K562 (cell line): ENCODE data around the gene HSPA5. TPM values are rescaled to one million over a fixed set of nuclear protein-coding genes. Genes with fewer than 3 reads are reported as not detected.
A peak's percentile ranks its signal among the peaks of the same experiment; 100 is the strongest.

Experiments used
- CC2D1A ChIP-seq: fragments of 450-650 bp; IDR thresholded peaks from 2 replicates; pipeline ENCODE4 v1.6.1; 2017; ENCODE audit warnings: mild to moderate bottlenecking
- CHCHD3 ChIP-seq: fragments of 250-450 bp; sonication (Bioruptor Pico); IDR thresholded peaks from 2 replicates; pipeline ENCODE4 v2.1.2; 2022; ENCODE audit warnings: mild to moderate bottlenecking
- CREB1 ChIP-seq, 2 experiments: sonication (generic) in 1 of 2; formaldehyde crosslinking in 1 of 2; IDR thresholded peaks; 2 replicates each; pipeline versions ENCODE4 v1.6.1 to v1.8.0; 2012 to 2022; ENCODE audit warnings: inconsistent platforms in 1 of 2, mild to moderate bottlenecking in 1 of 2, missing genetic modification reagents in 1 of 2, moderate library complexity in 1 of 2
- ETS2 ChIP-seq: IDR thresholded peaks from 2 replicates; pipeline ENCODE4 v1.6.1; 2016; ENCODE audit warnings: borderline replicate concordance, missing genetic modification characterization, mild to moderate bottlenecking, moderate library complexity, missing compliant biosample characterization; ENCODE audit not compliant: poor library complexity, severe bottlenecking
- FOXA1 ChIP-seq: fragments of 450-650 bp; IDR thresholded peaks from 2 replicates; pipeline ENCODE4 v1.6.1; 2016; ENCODE audit warnings: mild to moderate bottlenecking, borderline replicate concordance
- HNRNPLL ChIP-seq: fragments of 200-400 bp; formaldehyde crosslinking; IDR thresholded peaks from 2 replicates; pipeline ENCODE4 v1.6.1; 2017; ENCODE audit warnings: low read length, low read depth, mild to moderate bottlenecking; ENCODE audit not compliant: poor library complexity, severe bottlenecking
- MTF1 ChIP-seq: fragments of 250-450 bp; sonication (Bioruptor Pico); IDR thresholded peaks from 2 replicates; pipeline ENCODE4 v1.9.0; 2021; ENCODE audit warnings: moderate library complexity, mild to moderate bottlenecking, inconsistent platforms, borderline replicate concordance
- MYBL2 ChIP-seq, 2 experiments: fragments of 450-650 bp in 1 of 2; sonication (generic) in 1 of 2; formaldehyde crosslinking in 1 of 2; IDR thresholded peaks; 2 replicates each; pipeline versions ENCODE4 v1.6.1 to v1.8.1; 2017 to 2022; ENCODE audit warnings: borderline replicate concordance in 1 of 2, inconsistent platforms in 1 of 2, low read depth in 1 of 2, mild to moderate bottlenecking in 1 of 2, missing genetic modification reagents in 1 of 2, moderate library complexity in 1 of 2
- NUFIP1 ChIP-seq: fragments of 450-650 bp; IDR thresholded peaks from 2 replicates; pipeline ENCODE4 v1.6.1; 2018; ENCODE audit not compliant: partially characterized antibody
- SAFB2 ChIP-seq: fragments of 200-400 bp; formaldehyde crosslinking; IDR thresholded peaks from 2 replicates; pipeline ENCODE4 v1.6.1; 2018; ENCODE audit warnings: borderline replicate concordance, low read length, low read depth, moderate library complexity; ENCODE audit not compliant: severe bottlenecking
- SREBF1 ChIP-seq: fragments of 150-350 bp; IDR thresholded peaks from 2 replicates; pipeline ENCODE4 v1.6.1; 2014; ENCODE audit warnings: antibody characterized with exemption, low read depth, low read length, borderline replicate concordance
- SRSF1 ChIP-seq: fragments of 200-400 bp; formaldehyde crosslinking; IDR thresholded peaks from 2 replicates; pipeline ENCODE4 v1.6.1; 2017; ENCODE audit warnings: mild to moderate bottlenecking, low read depth, low read length, moderate library complexity
- THRAP3 ChIP-seq: fragments of 450-650 bp; IDR thresholded peaks from 2 replicates; pipeline ENCODE4 v1.6.1; 2016; ENCODE audit warnings: mild to moderate bottlenecking, inconsistent platforms, borderline replicate concordance
- WHSC1 ChIP-seq: IDR thresholded peaks from one replicate; pipeline ENCODE4 v1.6.1; 2012; ENCODE audit warnings: low read length, control low read depth, inconsistent platforms
- ZNF140 ChIP-seq: fragments of 250-450 bp; sonication (Bioruptor Pico); IDR thresholded peaks from 2 replicates; pipeline ENCODE4 v1.8.0; 2021; ENCODE audit warnings: moderate library complexity, mild to moderate bottlenecking, inconsistent platforms
- ZNF165 ChIP-seq: fragments of 250-450 bp; sonication (Bioruptor Pico); IDR thresholded peaks from 2 replicates; pipeline ENCODE4 v1.4.0; 2020; ENCODE audit warnings: borderline replicate concordance
- ZNF75A ChIP-seq: fragments of 450-650 bp; formaldehyde crosslinking; IDR thresholded peaks from 2 replicates; pipeline ENCODE4 v1.4.0; 2020; ENCODE audit warnings: mild to moderate bottlenecking
- polyA plus RNA-seq, 8 experiments: library from polyadenylated mRNA; depleted of rRNA in 4 of 8; stranded (reverse) in 5 of 8; unstranded in 3 of 8; fragments of >200 nt; fragmentation: Nextera tagmentation in 2 of 8; fragmentation: Illumina TruSeq in 1 of 8; extraction: Ambion mirVana in 2 of 8; extraction: Trizol in 1 of 8; gene quantifications; 2 replicates each; pipeline versions ENCODE4 v1.2.1 to v1.2.3, GENCODE V29; 2011 to 2014; ENCODE audit warnings: inconsistent platforms in 1 of 8, missing spikeins in 1 of 8
- total RNA-seq, 7 experiments: library from RNA; depleted of rRNA in 6 of 7; stranded (reverse); fragments of >200 nt in 6 of 7; fragmentation: Illumina TruSeq in 2 of 7; extraction: Trizol in 2 of 7; gene quantifications; 2 replicates each; pipeline versions ENCODE4 v1.2.1 to v1.2.3, GENCODE V29; 2011 to 2021; ENCODE audit warnings: low replicate concordance in 1 of 7
- TF ChIP-seq, protein P1 (sequence below), 3 experiments: fragments of 200-800 bp in 1 of 3; sonication (Bioruptor generic) in 1 of 3; sonication (generic) in 1 of 3; formaldehyde crosslinking in 1 of 3; IDR thresholded peaks; 2 replicates each; pipeline versions ENCODE4 v1.6.1 to v1.8.0; 2016 to 2022; ENCODE audit warnings: mild to moderate bottlenecking in 2 of 3, missing compliant biosample characterization in 2 of 3, missing genetic modification characterization in 2 of 3, missing genetic modification reagents in 1 of 3
- TF ChIP-seq, protein P2 (sequence below): sonication (generic); formaldehyde crosslinking; IDR thresholded peaks from 2 replicates; pipeline ENCODE4 v1.8.1; 2023; ENCODE audit warnings: mild to moderate bottlenecking, missing genetic modification reagents
- TF ChIP-seq, protein P3 (sequence below): sonication (generic); formaldehyde crosslinking; IDR thresholded peaks from 2 replicates; pipeline ENCODE4 v1.8.0; 2022; ENCODE audit warnings: mild to moderate bottlenecking, missing genetic modification reagents

HSPA5 gene
- total and polyA plus RNA-seq, 9 of the 15 experiments (the other 6 are each of a cell fraction or from before 2014, with no cell fraction given), result 48.0 to 265 (median 113) TPM

DNA sequence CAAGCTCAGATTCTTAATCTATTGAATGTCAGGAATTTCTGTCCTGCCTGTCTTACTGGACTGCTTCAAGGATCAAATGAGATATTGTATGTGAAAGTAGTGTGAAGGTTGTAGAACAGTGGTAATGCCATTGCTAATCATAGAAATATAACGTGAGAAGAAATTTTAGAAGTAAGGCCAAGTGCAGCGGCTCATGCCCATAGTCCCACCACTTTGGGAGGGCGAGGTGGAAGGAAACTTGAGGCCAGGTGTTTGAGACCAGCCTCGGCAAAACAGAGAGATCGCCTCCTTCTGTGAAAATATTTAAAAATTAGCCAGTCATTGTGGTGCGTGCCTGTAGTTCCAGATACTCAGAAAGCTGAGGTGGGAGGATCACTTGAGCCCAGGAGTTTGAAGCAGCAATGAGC is 5.1 kb upstream of the HSPA5 start (continued):
- TF ChIP-seq MYBL2 (IDR thresholded peaks at IDR 0.05; ENCODE audit: low read depth) (no peak), MYBL2 (CRISPR knock-in tag; IDR thresholded peaks at IDR 0.05; ENCODE audit: borderline replicate concordance) (no peak), HNRNPLL (no peak), MTF1 (no peak), SAFB2 (no peak), WHSC1 (no peak), NUFIP1 (no peak), SREBF1 (no peak), CHCHD3 (CRISPR knock-in tag) (no peak), ETS2 (tag) (no peak), ZNF165 (CRISPR knock-in tag) (no peak), FOXA1 (no peak), CC2D1A (no peak), THRAP3 (no peak), SRSF1 (no peak), CREB1 (IDR thresholded peaks at IDR 0.05) (no peak), CREB1 (CRISPR knock-in tag; IDR thresholded peaks at IDR 0.05) (no peak), ZNF75A (CRISPR knock-in tag) (no peak), ZNF140 (no peak)
- TF ChIP-seq, protein P1, sequence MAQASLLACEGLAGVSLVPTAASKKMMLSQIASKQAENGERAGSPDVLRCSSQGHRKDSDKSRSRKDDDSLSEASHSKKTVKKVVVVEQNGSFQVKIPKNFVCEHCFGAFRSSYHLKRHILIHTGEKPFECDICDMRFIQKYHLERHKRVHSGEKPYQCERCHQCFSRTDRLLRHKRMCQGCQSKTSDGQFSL (CRISPR knock-in tag; IDR thresholded peaks at IDR 0.05), result no peak
- TF ChIP-seq, protein P1 (tag; IDR thresholded peaks at IDR 0.05), result peak in 1 of 2 experiments; percentile 46; a peak in 1 of 4 replicates
- TF ChIP-seq, protein P2, sequence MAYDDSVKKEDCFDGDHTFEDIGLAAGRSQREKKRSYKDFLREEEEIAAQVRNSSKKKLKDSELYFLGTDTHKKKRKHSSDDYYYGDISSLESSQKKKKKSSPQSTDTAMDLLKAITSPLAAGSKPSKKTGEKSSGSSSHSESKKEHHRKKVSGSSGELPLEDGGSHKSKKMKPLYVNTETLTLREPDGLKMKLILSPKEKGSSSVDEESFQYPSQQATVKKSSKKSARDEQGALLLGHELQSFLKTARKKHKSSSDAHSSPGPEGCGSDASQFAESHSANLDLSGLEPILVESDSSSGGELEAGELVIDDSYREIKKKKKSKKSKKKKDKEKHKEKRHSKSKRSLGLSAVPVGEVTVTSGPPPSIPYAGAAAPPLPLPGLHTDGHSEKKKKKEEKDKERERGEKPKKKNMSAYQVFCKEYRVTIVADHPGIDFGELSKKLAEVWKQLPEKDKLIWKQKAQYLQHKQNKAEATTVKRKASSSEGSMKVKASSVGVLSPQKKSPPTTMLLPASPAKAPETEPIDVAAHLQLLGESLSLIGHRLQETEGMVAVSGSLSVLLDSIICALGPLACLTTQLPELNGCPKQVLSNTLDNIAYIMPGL (CRISPR knock-in tag), result no peak
- TF ChIP-seq, protein P3, sequence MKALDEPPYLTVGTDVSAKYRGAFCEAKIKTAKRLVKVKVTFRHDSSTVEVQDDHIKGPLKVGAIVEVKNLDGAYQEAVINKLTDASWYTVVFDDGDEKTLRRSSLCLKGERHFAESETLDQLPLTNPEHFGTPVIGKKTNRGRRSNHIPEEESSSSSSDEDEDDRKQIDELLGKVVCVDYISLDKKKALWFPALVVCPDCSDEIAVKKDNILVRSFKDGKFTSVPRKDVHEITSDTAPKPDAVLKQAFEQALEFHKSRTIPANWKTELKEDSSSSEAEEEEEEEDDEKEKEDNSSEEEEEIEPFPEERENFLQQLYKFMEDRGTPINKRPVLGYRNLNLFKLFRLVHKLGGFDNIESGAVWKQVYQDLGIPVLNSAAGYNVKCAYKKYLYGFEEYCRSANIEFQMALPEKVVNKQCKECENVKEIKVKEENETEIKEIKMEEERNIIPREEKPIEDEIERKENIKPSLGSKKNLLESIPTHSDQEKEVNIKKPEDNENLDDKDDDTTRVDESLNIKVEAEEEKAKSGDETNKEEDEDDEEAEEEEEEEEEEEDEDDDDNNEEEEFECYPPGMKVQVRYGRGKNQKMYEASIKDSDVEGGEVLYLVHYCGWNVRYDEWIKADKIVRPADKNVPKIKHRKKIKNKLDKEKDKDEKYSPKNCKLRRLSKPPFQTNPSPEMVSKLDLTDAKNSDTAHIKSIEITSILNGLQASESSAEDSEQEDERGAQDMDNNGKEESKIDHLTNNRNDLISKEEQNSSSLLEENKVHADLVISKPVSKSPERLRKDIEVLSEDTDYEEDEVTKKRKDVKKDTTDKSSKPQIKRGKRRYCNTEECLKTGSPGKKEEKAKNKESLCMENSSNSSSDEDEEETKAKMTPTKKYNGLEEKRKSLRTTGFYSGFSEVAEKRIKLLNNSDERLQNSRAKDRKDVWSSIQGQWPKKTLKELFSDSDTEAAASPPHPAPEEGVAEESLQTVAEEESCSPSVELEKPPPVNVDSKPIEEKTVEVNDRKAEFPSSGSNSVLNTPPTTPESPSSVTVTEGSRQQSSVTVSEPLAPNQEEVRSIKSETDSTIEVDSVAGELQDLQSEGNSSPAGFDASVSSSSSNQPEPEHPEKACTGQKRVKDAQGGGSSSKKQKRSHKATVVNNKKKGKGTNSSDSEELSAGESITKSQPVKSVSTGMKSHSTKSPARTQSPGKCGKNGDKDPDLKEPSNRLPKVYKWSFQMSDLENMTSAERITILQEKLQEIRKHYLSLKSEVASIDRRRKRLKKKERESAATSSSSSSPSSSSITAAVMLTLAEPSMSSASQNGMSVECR, result no peak
